Measurements from ENCODE around the gene TMEM52. TPM values are rescaled to one million over a fixed set of nuclear protein-coding genes. Genes with fewer than 3 reads are reported as not detected.

The TMEM52 gene
- polyA plus RNA-seq, 2 of the 4 experiments (the other 2 are of a cell fraction) = 0.36 to 0.41 TPM

Other genes starting within 250 kb of the TMEM52 start
- gene SLC35E2B, start 226.5 kb downstream of the TMEM52 start, polyA plus RNA-seq (2011; rRNA removed) = 10.8 and 16.6 TPM in 2 replicates
- gene SLC35E2B, start 226.5 kb downstream of the TMEM52 start, polyA plus RNA-seq (2017; fragmentation: RNase III; extraction: RNeasy Plus Mini Kit Qiagen cat#74134 plus additional on column Dnase treatment) = 10.8 to 13.9 TPM (median 13.6 TPM) in 3 replicates
- gene CDK11A, start 194.9 kb downstream of the TMEM52 start, polyA plus RNA-seq (2011; rRNA removed) = 6.7 and 13.7 TPM in 2 replicates
- gene CDK11A, start 194.9 kb downstream of the TMEM52 start, polyA plus RNA-seq (2017; fragmentation: RNase III; extraction: RNeasy Plus Mini Kit Qiagen cat#74134 plus additional on column Dnase treatment) = 34.1 to 40.9 TPM (median 36.4 TPM) in 3 replicates
- gene NADK, start 140.8 kb downstream of the TMEM52 start, polyA plus RNA-seq (2011; rRNA removed) = 32.9 and 35.8 TPM in 2 replicates
- gene NADK, start 140.8 kb downstream of the TMEM52 start, polyA plus RNA-seq (2017; fragmentation: RNase III; extraction: RNeasy Plus Mini Kit Qiagen cat#74134 plus additional on column Dnase treatment) = 37.1 to 40.0 TPM (median 38.4 TPM) in 3 replicates
- gene GNB1, start 28.2 kb downstream of the TMEM52 start, polyA plus RNA-seq (2011; rRNA removed) = 270 and 294 TPM in 2 replicates
- 158 to 160 TPM (median 159 TPM) in 3 replicates for gene GNB1, start 28.2 kb downstream of the TMEM52 start, polyA plus RNA-seq (2017; fragmentation: RNase III; extraction: RNeasy Plus Mini Kit Qiagen cat#74134 plus additional on column Dnase treatment)
- 0.29 and 0.49 TPM in 2 replicates for gene CALML6, start 4.0 kb downstream of the TMEM52 start, polyA plus RNA-seq (2011; rRNA removed)
- 0.35 to 0.55 TPM (median 0.49 TPM) in 3 replicates for gene CALML6, start 4.0 kb downstream of the TMEM52 start, polyA plus RNA-seq (2017; fragmentation: RNase III; extraction: RNeasy Plus Mini Kit Qiagen cat#74134 plus additional on column Dnase treatment)
- gene CFAP74, start 84.5 kb upstream of the TMEM52 start, polyA plus RNA-seq (2011; rRNA removed) = 0.04 and 0.13 TPM in 2 replicates
- gene CFAP74, start 84.5 kb upstream of the TMEM52 start, polyA plus RNA-seq (2017; fragmentation: RNase III; extraction: RNeasy Plus Mini Kit Qiagen cat#74134 plus additional on column Dnase treatment) = 0.03 to 0.05 TPM in 2 of 3 replicates, not detected in the other
- gene GABRD, start 100.1 kb upstream of the TMEM52 start, polyA plus RNA-seq (2011; rRNA removed) = 0.12 and 0.17 TPM in 2 replicates
- 0.16 to 0.52 TPM (median 0.38 TPM) in 3 replicates for gene GABRD, start 100.1 kb upstream of the TMEM52 start, polyA plus RNA-seq (2017; fragmentation: RNase III; extraction: RNeasy Plus Mini Kit Qiagen cat#74134 plus additional on column Dnase treatment)
- 7.3 and 9.8 TPM in 2 replicates for gene PRKCZ, start 131.1 kb upstream of the TMEM52 start, polyA plus RNA-seq (2011; rRNA removed)
- 7.8 to 9.9 TPM (median 9.5 TPM) in 3 replicates for gene PRKCZ, start 131.1 kb upstream of the TMEM52 start, polyA plus RNA-seq (2017; fragmentation: RNase III; extraction: RNeasy Plus Mini Kit Qiagen cat#74134 plus additional on column Dnase treatment)